Mesodermal cell (in vitro differentiated cells): ENCODE measurements around the gene C3orf22. TPM values are rescaled to one million over a fixed set of nuclear protein-coding genes. Genes with fewer than 3 reads are reported as not detected.
"Not testable (repeated sequence)": the region's sequence is repeated elsewhere in the genome, so short reads cannot be mapped to it uniquely, and the experiment has no call there.

Experiments
- H3K27ac ChIP-seq: 2 replicates; pipeline ENCODE4 v1.7.0; 2013; ENCODE audit warnings: mild to moderate bottlenecking, low read depth, low read length, moderate library complexity; ENCODE audit not compliant: severe bottlenecking
- H3K36me3 ChIP-seq: 2 replicates; pipeline ENCODE4 v1.7.1; 2013; ENCODE audit warnings: mild to moderate bottlenecking, low read length, moderate library complexity; ENCODE audit not compliant: control insufficient read depth, insufficient read depth
- H3K4me1 ChIP-seq: one replicate; pipeline ENCODE4 v1.7.1; 2013; ENCODE audit warnings: mild to moderate bottlenecking, low read length; ENCODE audit not compliant: insufficient read depth, control insufficient read depth, poor library complexity, severe bottlenecking
- H3K4me3 ChIP-seq: 2 replicates; pipeline ENCODE4 v1.7.0; 2013; ENCODE audit warnings: low read length, control low read depth, mild to moderate bottlenecking; ENCODE audit not compliant: insufficient read depth, poor library complexity, severe bottlenecking; ENCODE audit errors: extremely low read depth
- H3K9me3 ChIP-seq: 2 replicates; pipeline ENCODE4 v1.7.1; 2013; ENCODE audit warnings: mild to moderate bottlenecking, low read length, moderate library complexity; ENCODE audit not compliant: control insufficient read depth
- WGBS, 2 experiments: methylation state at CpG; one replicate each; pipeline ENCODE4 v1.1.5; 2013; ENCODE audit warnings: missing lambda C conversion rate in 2 of 2; ENCODE audit not compliant: insufficient coverage in 2 of 2; 5-methylcytosine and 5-hydroxymethylcytosine counted together
- polyA plus RNA-seq, 2 experiments: library from polyadenylated mRNA; stranded (reverse); fragments of 50-300 nt; gene quantifications; one replicate each; pipeline ENCODE4 v1.2.3, GENCODE V29; 2013

Gene C3orf22, protein sequence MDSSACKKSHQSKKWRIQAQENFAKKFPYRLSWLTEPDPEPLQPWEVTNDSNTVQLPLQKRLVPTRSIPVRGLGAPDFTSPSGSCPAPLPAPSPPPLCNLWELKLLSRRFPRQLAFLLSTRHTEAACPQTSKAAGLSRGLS
- polyA plus RNA-seq (2013, experiment 1 of 2): not detected
- not detected for polyA plus RNA-seq (2013, experiment 2 of 2)

DNA sequence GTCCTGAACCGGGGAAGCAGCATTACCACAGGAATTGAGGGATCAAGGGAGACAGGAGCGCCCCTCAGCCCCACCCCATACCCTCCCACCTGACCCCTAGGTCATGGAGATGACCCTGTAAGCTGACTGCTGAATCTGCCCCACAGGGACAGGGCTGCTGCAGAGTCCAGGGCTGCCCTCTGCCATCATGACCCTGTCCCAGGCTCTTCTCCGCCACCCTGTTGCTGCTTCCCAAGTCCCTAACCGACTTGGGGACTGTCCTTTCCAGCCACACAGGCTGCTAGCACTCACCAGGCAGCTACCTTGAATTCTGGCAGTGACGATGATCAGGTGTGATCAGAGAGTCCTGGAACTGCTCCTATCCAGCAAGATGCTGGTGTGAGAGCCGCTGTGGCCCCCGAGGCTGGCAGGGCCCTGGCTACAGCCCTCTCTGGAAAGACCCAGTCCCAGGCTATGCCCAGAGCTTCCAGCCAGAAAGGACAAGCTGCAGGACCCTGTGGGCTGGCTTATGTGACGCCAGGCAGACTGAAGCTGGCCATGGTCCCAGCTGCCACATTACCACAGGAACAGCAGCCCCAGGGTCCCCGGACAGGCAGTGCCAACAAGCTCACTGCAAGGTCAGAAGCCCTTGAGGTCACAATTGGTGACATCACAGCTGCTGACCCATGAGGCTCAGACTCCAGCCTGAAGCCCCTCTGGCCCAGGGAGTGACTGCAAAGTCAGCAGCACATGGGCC, at the start of gene C3orf22:
TSS of gene C3orf22 (minus strand) at position 597 of the 736 bp plus-strand sequence. CDS start 5,542 bp downstream, outside the sequence.
- no peaks in the 10 kb centered on the region for H3K9me3 ChIP-seq
- 86 to 88% methylated on average over 8 to 9 of the region's 9 CpGs for WGBS, 2 experiments

DNA sequence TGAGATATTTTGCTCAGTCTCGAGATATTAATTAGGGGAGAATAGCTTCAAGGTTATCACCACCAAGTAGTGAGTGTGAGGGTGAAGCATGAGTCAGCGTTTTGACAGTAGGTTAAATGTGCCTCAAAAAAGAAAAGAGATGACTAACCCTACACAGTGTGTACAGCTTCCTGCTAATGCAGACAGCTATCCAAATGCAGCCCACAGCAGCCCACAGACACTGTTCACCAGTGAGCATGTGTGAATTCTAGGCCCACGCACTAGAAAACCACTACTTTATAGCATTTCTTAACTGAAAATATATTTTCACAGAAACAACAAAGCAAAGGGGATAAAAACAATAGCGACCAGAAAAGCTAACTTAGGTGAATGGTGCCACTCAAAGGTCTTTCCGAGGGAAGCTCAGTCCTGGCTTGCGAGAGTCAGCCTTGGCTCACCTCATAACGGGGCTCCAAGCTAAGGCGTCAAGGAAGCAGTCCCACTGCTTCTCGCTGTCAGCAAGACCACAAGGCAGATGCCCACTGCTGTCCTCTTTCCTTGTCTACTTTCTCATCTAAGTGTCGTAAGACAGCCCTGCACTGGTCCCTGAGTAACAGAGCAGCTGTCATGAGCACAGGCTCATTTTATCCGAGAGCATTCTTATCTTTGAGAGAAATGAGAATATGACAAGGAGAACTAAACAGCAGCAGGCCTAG, 48.6 kb upstream of the C3orf22 start:
- no peak overlapping the region for H3K4me3 ChIP-seq
- no peaks in the 10 kb centered on the region for H3K9me3 ChIP-seq
- peaks cover 7% of the 10 kb centered on the region for H3K4me1 ChIP-seq
- H3K27ac ChIP-seq: no peak overlapping the region
- peaks cover 9% of the 10 kb centered on the region for H3K36me3 ChIP-seq
- 90 to 99% methylated on average over 7 to 8 of the region's 11 CpGs for WGBS, 2 experiments

More for the DNA sequence above, at the start of gene C3orf22:
- no peaks in the 10 kb centered on the region for H3K4me1 ChIP-seq
- no peaks in the 10 kb centered on the region for H3K36me3 ChIP-seq
- no peak within 1 kb of the TSS for H3K27ac ChIP-seq
- H3K4me3 ChIP-seq: no peak within 1 kb of the TSS

DNA sequence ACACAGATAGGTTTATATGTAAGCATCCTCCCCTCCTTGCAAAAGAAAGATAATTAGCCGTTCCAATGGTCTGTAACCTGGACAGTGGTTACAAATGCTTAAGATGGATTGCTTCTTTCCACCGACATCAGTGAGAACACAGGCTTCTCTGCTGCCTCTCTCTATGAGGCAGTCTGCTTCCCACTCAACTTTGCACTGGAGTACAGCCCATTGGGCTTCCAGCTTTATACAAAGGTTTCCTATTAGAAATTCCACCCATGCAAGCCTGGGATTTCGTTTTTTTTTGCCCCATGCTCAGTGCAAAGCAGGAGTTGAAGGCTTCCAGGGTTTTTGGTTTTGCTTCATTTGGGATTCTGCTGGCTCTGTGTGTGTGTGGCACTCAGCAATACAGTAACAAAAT, 47.3 kb upstream of the C3orf22 start:
- WGBS, 2 experiments: 94 to 100% methylated on average over 1 to 2 of the region's 3 CpGs
- no peaks in the 10 kb centered on the region for H3K4me1 ChIP-seq
- no peak overlapping the region for H3K4me3 ChIP-seq
- peaks cover 9% of the 10 kb centered on the region for H3K36me3 ChIP-seq
- no peak overlapping the region for H3K27ac ChIP-seq
- no peaks in the 10 kb centered on the region for H3K9me3 ChIP-seq

DNA sequence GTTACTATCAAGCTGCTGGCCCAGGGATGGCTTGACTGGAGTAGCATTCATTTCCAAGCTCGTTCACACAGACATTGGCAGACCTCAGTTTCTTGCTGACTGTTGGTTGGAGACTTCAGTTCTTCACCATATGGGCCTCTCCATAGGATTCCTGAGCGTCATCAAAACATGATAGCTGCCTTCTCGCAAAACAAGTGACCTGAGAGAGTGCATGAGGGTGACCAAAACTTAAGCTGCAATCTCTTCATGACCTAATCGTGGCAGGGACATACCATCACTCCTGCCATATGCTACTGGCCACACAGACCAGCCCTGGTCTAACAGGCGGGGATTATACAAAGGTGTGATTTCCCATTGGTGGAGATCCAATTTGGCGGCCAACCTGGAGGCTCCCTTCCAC, 46.0 kb upstream of the C3orf22 start:
- Histone ChIP-seq H3K4me1 (no peaks in the 10 kb centered on the region), H3K27ac (no peak overlapping the region), H3K4me3 (no peak overlapping the region), H3K36me3 (peaks cover 9% of the 10 kb centered on the region), H3K9me3 (no peaks in the 10 kb centered on the region)
- WGBS, 2 experiments: 88 to 89% methylated on average over 3 to 6 of the region's 6 CpGs

DNA sequence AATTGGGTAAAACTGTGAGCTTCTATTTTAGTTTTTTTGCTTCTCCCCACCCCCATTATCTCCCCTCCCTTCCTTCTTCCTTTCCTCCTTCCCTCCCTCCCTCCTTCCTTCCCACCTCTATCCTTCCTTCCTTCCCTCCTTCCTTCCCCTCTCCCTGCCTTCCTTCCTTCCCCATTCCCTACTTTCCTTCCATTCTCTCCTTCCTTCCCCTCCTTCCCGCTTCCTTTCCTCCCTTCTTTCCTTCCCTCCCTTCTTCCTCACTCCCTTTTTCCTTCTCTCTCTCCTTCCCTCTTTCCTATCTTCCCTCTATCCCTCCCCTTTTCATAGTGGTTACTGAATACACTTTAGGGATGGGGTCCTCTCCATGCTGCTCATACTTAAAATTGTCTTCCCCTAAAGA, 40.4 kb upstream of the C3orf22 start:
- Histone ChIP-seq H3K9me3 (no peaks in the 10 kb centered on the region), H3K4me3 (no peak overlapping the region), H3K27ac (no peak overlapping the region), H3K4me1 (no peaks in the 10 kb centered on the region), H3K36me3 (no peaks in the 10 kb centered on the region)
- 57 to 82% methylated on average over 1 of the region's 1 CpG for WGBS, 2 experiments

DNA sequence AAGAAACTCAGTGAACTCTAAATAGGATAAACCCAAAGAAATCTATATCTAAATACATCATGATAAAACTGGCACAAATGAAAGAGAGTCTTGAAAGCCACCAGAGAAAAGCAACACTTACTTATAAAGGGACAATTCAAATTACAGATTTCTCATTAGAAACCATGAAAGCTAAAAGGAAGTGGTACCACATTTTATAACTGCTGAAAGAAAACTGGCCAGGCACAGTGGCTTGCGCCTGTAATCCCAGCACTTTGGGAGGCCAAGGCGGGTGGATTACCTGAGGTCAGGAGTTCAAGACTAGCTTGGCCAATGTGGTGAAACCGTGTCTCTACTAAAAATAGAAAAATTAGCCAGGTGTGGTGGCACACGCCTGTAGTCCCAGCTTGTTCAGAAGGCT, 36.7 kb upstream of the C3orf22 start:
- not testable (repeated sequence) for H3K4me1 ChIP-seq, H3K27ac ChIP-seq, H3K4me3 ChIP-seq, H3K36me3 ChIP-seq, H3K9me3 ChIP-seq
- 83 to 88% methylated on average over 4 of the region's 4 CpGs for WGBS, 2 experiments

DNA sequence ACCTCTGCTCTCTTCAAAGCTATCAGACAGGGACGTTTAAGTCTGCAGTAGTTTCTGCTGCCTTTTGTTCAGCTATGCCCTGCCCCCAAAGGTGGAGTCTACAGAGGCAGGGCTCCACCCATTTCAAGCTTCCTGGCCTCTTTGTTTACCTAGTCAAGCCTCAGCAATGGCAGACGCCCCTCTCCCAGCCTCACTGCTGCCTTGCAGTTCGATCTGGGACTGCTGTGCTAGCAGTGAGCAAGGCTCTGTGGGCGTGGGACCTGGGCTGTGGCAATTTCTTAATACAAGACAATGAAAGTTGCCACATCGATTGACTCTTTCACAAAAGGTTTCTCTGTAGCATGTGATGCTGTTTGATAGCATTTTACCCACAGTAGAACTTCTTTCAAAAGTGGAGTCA, 32.8 kb upstream of the C3orf22 start:
- H3K27ac ChIP-seq, H3K9me3 ChIP-seq, H3K4me1 ChIP-seq, H3K4me3 ChIP-seq, H3K36me3 ChIP-seq: not testable (repeated sequence)
- WGBS, 2 experiments: 64 to 69% methylated on average over 4 to 5 of the region's 5 CpGs

DNA sequence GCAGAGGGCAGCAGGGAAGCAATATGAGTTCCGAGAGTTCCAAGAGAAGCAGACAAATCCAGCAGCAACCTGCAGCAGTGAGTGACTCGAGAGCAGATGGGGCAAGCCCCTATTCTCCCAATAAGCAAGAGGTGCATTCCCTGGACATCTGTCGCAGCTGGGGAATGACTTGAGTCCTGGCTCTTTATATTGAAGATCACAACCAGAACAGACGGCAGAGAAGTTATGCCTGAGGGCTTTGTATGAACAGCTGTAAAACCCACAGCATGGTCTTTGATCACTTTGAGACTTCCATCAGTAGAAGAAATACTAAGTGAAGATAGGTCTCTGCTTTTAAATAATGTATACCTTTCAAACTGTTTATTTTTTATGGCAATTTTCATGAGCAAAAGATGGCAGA, 23.6 kb upstream of the C3orf22 start:
- no peak overlapping the region for H3K4me3 ChIP-seq
- WGBS, 2 experiments: 91 to 94% methylated on average over 4 of the region's 4 CpGs
- no peaks in the 10 kb centered on the region for H3K4me1 ChIP-seq
- no peaks in the 10 kb centered on the region for H3K36me3 ChIP-seq
- H3K27ac ChIP-seq: no peak overlapping the region
- H3K9me3 ChIP-seq: no peaks in the 10 kb centered on the region

DNA sequence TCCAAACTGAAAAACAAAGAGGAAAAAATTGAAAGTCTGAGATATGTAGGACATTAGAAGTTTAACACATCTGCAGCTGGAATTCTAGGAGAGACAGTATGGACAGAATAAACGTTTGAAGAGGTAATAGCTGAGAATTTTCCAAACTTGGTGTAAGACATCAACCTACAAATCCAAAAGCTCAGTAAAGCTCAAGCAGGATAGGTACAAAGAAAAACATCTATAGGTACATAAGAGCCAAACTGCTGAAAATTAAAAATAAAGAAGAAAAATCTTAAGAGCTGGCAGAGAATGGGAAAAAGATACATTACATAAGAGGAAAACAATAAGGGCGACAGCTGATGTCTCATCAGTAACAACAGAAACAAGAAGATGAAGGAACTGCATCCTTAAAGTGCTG, 22.8 kb upstream of the C3orf22 start:
- no peaks in the 10 kb centered on the region for H3K36me3 ChIP-seq
- no CpG with 5 or more reads among the region's 2 CpGs for WGBS, 2 experiments

DNA sequence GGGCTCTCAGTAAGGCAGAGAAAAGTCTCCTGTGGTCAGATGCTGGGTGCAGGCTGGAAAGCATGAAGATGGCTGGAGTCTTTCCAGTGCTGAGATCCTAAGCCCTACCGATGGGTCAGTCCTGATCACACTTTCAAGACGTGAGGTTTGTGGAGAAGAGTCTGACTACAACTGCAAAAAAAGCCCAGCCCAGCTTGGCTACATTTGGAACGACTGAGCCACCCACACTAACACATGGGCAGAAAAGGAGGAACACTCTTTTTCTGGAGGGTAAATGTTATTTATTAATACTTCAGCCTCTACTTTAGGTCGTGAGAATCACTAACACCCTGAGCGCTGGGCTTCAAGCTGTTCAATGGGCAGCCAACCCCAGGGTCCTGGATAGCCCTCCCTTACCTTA, 22.0 kb upstream of the C3orf22 start:
- H3K9me3 ChIP-seq: no peaks in the 10 kb centered on the region
- 94% methylated on average over 2 of the region's 5 CpGs; no CpG with 5 or more reads in 1 of the 2 experiments for WGBS, 2 experiments
- no peak overlapping the region for H3K27ac ChIP-seq
- no peaks in the 10 kb centered on the region for H3K4me1 ChIP-seq
- no peaks in the 10 kb centered on the region for H3K36me3 ChIP-seq
- H3K4me3 ChIP-seq: no peak overlapping the region

More for the DNA sequence above, 22.8 kb upstream of the C3orf22 start:
- no peaks in the 10 kb centered on the region for H3K9me3 ChIP-seq
- H3K4me1 ChIP-seq: no peaks in the 10 kb centered on the region
- no peak overlapping the region for H3K27ac ChIP-seq
- H3K4me3 ChIP-seq: no peak overlapping the region

DNA sequence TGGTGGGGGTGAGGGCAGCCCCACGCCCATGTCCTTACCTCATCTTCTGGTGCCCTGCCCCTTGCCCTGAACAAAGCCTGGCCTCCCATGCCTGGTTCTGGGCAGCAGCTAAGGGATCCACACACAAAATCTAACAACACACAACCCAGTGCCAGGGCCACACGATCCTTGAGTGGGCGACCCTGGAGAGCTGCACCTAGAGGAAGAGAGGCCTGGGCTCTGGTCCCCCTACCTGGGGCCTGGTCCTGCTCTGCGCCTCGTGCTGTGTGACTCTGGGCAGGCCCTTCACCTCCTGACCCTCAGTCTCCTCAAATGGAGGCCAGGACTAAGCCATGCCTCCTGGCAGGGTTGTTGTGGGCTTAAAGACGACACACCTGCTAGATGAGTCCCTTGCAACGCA, 20.0 kb upstream of the C3orf22 start:
- WGBS, 2 experiments: 85 to 88% methylated on average over 6 of the region's 7 CpGs
- H3K27ac ChIP-seq: no peak overlapping the region
- no peak overlapping the region for H3K4me3 ChIP-seq
- H3K9me3 ChIP-seq: no peaks in the 10 kb centered on the region
- no peaks in the 10 kb centered on the region for H3K36me3 ChIP-seq
- H3K4me1 ChIP-seq: no peaks in the 10 kb centered on the region
